GM18858 (cell line): ENCODE data around the gene RABL6.
"Not testable (repeated sequence)": the region's sequence is repeated elsewhere in the genome, so short reads cannot be mapped to it uniquely, and the experiment has no call there.

Source experiments
- ATAC-seq: cut with Tn5 transposase; IDR thresholded peaks from one replicate; pipeline ENCODE4 v1.9.1; 2021; ENCODE audit not compliant: unreplicated experiment

The RABL6 gene

GRCh38 chr9:136774416-136775045, 33.2 kb upstream of the RABL6 start:
- ATAC-seq, result no peak

GRCh38 chr9:136775191-136775590, 32.6 kb upstream of the RABL6 start:
- no peak for ATAC-seq

- no peak for ATAC-seq
These were observed 30.8 kb upstream of the RABL6 start for GRCh38 chr9:136776947-136777346.

GRCh38 chr9:136777359-136777758, 30.4 kb upstream of the RABL6 start:
- no peak for ATAC-seq

- ATAC-seq, result no peak
These were observed 27.9 kb upstream of the RABL6 start for GRCh38 chr9:136779808-136780207.

GRCh38 chr9:136782452-136782851, 25.3 kb upstream of the RABL6 start:
- no peak for ATAC-seq

GRCh38 chr9:136784249-136784996, 23.3 kb upstream of the RABL6 start:
- ATAC-seq, result no peak

- no peak for ATAC-seq
These were observed 22.8 kb upstream of the RABL6 start for GRCh38 chr9:136784997-136785361.

GRCh38 chr9:136785565-136786355, 22.0 kb upstream of the RABL6 start:
- ATAC-seq, result not testable (repeated sequence)

- ATAC-seq, result no peak
These were observed 21.3 kb upstream of the RABL6 start for GRCh38 chr9:136786451-136786850.

- not testable (repeated sequence) for ATAC-seq
These were observed 20.8 kb upstream of the RABL6 start for GRCh38 chr9:136786983-136787382.

GRCh38 chr9:136787690-136788400, 19.9 kb upstream of the RABL6 start:
- no peak for ATAC-seq

- not testable (repeated sequence) for ATAC-seq
These were observed 18.9 kb upstream of the RABL6 start for GRCh38 chr9:136788644-136789522.

GRCh38 chr9:136789523-136789937, 18.2 kb upstream of the RABL6 start:
- no peak for ATAC-seq

GRCh38 chr9:136790640-136791515, 16.9 kb upstream of the RABL6 start, which contains the start of gene TMEM141:
TMEM141 (plus strand) TSS chr9:136791344; CDS start chr9:136791371, 27 bp downstream.
- ATAC-seq, result peak; percentile 57

- ATAC-seq, result no peak
These were observed 16.1 kb upstream of the RABL6 start for GRCh38 chr9:136791516-136792276.

- no peak for ATAC-seq
These were observed 15.2 kb upstream of the RABL6 start for GRCh38 chr9:136792321-136793085.
